HG03354 (cell line): ENCODE measurements around the gene TMEM256.

Source experiments
- ATAC-seq: cut with Tn5 transposase; IDR thresholded peaks from one replicate; pipeline ENCODE4 v1.9.1; 2021; ENCODE audit warnings: mild to moderate bottlenecking; ENCODE audit not compliant: unreplicated experiment, poor library complexity, severe bottlenecking

TMEM256 gene

GRCh38 chr17:7410634-7411426 is 6.9 kb upstream of the TMEM256 start:
- ATAC-seq = no peak

- no peak for ATAC-seq
Observed at GRCh38 chr17:7409716-7410115, 5.8 kb upstream of the TMEM256 start.

DNA sequence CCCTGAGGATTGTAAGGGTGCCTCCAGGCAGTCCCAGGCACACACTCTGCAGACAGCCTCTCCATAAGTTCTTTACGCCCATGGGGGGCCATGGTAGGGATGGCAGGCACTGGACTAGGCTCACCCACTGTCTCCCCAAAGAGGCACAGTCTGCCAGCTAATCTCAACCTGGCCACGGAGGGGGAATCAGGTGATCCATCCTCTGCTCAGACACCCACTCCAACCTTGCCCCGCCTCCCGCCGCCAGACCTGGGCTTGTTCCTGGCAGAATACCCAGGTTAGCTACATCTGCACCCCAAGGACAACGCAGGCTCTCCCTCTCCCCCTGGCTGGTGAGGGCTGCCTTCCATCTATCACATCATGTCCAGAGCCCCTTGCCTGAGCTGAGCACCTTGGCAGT is 5.0 kb upstream of the TMEM256 start:
- ATAC-seq = no peak

DNA sequence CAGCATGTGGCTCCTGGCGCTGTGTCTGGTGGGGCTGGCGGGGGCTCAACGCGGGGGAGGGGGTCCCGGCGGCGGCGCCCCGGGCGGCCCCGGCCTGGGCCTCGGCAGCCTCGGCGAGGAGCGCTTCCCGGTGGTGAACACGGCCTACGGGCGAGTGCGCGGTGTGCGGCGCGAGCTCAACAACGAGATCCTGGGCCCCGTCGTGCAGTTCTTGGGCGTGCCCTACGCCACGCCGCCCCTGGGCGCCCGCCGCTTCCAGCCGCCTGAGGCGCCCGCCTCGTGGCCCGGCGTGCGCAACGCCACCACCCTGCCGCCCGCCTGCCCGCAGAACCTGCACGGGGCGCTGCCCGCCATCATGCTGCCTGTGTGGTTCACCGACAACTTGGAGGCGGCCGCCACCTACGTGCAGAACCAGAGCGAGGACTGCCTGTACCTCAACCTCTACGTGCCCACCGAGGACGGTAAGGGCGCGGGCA is 4.4 kb upstream of the TMEM256 start:
- ATAC-seq = no peak

DNA sequence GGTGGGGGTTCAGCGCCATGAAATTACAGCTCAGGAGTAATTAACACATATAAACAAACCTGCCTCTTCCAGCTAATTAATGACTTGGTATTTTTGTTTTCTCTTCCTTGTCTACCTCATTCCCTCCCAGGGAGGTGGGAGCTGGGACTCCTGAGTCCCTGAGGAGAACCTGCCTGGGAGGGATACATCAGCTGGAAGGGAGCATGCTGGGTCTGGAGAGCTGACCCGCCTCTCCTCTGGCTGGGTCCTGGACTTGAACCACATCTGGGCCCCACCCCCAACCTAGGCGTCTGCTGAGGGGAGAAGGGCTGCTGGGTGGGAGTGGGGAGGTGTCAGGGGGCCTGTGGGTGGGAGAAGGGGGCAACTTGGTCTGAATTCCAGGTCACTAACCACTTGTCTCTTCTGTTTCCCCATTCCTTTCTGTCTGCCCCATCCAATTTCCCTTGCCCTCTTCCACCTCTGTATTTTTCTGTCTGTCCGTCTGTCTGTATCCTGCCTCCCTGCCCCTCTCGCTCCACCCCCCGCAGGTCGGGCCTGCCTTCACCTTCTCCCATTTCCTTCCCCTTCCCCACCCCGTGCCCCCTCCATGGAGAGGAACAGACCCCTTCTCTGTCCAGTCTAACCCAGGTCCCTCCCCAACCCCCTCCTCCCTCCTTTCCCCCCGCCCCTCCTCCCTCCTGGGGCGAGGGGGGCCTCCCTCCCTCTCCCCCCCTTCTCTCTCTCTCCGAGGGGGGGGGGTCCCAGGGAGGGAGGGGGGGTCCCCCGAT is 3.8 kb upstream of the TMEM256 start, which contains the start of gene NLGN2:
TSS of gene NLGN2 (plus strand) at position 361 of the 767 bp plus-strand sequence. CDS start 411 bp downstream, outside the sequence.
- ATAC-seq = no peak

DNA sequence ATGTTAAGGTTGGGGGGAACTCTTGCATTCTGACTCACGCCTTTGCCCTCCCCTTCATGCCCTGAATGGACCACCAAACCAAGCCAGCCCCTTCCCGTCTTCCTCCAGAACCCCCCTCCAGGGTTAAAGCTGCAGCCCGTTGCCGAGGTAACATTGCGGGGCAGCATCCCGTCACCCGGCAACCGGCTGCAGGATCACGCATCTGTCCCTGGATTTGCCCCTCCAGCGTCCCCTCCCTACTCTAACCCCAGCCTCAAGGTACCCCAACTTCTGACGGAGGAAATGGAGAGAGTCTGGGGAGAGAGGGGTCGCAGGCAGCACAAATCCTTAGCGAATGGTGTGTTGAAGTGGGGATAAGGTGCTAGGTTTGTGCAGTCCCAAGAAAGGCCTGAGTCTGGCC is 3.2 kb upstream of the TMEM256 start:
- ATAC-seq = no peak

- no peak for ATAC-seq
Observed at GRCh38 chr17:7406235-7406825, 2.4 kb upstream of the TMEM256 start.

DNA sequence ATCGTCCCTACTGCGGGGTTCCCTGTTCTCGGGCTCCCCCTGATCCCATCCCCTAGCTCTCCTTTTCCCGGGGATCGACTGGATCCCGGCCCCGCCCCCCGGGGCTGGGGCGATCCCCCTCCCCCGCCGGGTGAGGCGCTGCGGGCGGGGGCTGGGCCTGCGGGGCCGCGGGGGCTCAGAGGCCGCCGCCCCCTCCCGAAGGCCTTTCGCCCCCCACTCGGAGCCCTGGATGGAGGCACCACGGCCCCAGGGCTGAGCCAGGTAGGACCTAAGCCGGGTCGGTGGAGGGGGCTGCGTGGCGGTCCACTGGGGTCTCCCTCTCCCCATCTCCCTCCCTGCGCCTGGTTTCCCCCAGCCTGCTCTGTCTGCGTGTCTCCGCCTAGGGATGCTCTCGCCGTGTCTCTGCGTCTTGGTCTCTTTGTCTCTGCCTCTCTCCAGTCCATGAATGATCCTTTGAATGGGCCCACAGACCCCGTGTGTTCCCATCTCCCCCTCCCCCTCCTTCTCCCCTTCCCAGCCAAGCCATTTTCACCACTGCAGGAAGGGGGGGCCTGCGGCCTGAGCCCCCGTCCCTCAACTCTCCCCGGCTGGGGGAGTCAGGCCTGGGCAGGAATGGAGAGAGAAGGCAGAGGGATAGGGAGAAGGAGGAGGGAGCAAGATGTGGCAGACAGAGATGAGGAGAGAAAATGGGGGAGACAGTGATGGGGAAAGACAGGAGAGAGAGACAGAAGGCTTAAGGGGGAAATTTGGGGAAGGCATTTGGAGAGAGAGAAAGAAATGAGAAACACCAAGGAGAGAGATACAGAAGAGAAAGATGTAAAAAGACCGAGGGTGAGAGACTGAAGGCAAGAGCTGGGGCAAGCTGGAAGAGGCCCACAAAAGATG is 1.7 kb upstream of the TMEM256 start:
- ATAC-seq = no peak

- ATAC-seq = peak; percentile 8
Observed at GRCh38 chr17:7404737-7405349, 946 bp upstream of the TMEM256 start.

DNA sequence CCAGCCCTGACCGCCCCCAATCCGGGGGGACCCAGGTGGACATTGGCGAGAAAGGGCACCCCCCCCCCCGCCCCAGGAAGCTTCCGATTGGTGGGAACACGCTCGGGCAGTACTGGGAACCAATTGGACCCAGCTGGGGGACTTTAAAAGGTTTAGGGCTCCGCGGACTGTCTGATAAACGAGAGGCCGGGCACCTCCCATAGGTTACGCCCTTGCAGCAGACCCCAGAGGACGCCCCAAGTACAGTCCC is 245 bp downstream of the TMEM256 start:
- ATAC-seq = no peak

DNA sequence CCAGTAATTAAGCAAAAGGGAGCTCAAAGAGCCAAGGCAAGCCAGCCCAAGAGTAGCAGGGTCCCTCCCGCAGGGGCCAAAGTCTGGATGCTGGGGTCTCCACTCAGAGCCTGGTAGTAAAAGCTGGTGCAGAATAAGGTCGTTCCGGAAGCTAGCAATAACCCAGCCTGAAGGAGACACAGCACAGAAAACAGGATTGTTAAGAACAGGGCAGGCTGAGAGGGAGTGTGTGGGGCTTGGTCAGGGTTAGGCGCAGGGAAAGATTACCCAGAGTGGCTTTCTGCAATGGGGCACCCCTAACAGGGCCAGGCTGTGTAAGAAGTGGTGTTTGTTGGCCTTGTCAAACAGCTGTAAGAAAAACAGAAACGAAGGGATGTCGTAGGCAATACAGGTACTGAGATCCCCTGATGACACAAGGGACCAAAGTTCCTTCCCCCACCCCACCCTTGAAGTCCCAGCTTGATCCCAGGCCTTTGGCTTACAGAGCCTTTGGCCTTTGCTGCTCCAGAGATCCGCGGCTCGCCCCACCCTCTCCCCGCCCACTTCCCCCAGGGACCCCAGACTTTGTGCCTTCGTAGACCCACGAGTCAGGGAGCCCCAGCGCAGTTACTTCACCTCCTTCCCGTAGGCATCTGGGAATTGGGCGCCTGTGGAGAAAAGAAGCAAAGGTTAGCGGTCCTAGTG is 712 bp downstream of the TMEM256 start:
- ATAC-seq = no peak

GRCh38 chr17:7398612-7399011 is 5.3 kb downstream of the TMEM256 start:
- no peak for ATAC-seq

DNA sequence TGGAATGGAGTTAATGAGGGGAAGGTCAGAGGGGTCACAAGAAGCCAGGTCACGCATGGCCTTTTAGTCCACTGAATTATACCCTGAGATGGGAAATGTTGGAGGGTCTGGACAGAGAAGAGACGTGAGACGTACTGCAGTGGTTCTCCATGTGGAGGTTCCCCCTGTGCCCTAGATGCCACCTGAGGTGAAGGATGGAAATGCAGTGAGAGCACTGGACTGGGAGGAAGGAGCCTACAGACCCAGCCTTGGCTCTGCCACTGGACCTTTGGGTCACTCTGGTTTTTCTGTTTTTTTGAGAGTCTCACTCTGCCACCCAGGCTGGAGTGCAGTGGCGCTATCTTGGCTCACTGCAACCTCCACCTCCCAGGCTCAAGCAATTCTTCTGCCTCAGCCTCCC is 7.8 kb downstream of the TMEM256 start:
- ATAC-seq = no peak

- ATAC-seq = peak; percentile 80
Observed at GRCh38 chr17:7394452-7395191, 9.3 kb downstream of the TMEM256 start, which contains the start of gene PLSCR3. Gene PLSCR3 (minus strand): TSS chr17:7394525. CDS start chr17:7394110, 415 bp downstream.

GRCh38 chr17:7393613-7394451 is 10.1 kb downstream of the TMEM256 start:
- peak; percentile 46 for ATAC-seq

GRCh38 chr17:7392696-7393612 is 10.9 kb downstream of the TMEM256 start:
- ATAC-seq = no peak
